Measurements from ENCODE around the gene GGTLC3.
"Not testable (repeated sequence)": the region's sequence is repeated elsewhere in the genome, so short reads cannot be mapped to it uniquely, and the experiment has no call there.

The GGTLC3 gene

DNA sequence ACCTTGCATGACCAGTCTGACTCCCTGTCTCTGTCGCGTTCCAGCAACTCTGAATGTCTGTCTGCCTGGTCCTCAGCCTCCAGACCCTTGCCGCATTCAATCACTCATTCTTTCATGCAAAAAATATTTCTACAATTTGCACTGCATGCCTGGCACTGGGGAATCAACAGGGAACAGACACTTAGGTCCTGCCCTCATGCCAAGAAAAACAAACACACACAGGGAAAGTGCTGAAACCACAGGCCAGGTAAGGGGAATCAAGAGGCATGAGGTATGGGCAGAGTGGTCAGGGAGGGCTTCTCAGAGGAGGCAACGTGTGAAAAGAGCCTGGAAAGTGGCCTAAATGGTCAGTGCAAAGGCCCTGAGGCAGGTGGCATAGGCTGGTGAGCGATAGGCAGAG is at the start of gene GGTLC3:
Gene GGTLC3, minus strand, starts transcription at position 101 of the 400 bp plus-strand sequence. CDS start 264 bp downstream, outside the sequence.
- DNase-seq (ENCODE audit: low spot score in 2 of 2); in situ Hi-C loops (cut with MboI; ENCODE audit: low sequenced_read_pairs); H3K36me3 ChIP-seq (replicated peaks); H3K9me3 ChIP-seq; H3K27me3 ChIP-seq (ENCODE audit: low read depth); H3K4me3 ChIP-seq; H3K4me1 ChIP-seq: not testable (repeated sequence)

- DNase-seq (ENCODE audit: low spot score in 2 of 2); in situ Hi-C loops (cut with MboI; ENCODE audit: low sequenced_read_pairs); H3K4me1 ChIP-seq; H3K27me3 ChIP-seq (ENCODE audit: low read depth); H3K4me3 ChIP-seq; H3K36me3 ChIP-seq (replicated peaks); H3K9me3 ChIP-seq: not testable (repeated sequence)
Measured at GRCh38 chr22:18560099-18560974, 42.4 kb upstream of the GGTLC3 start.

- H3K9me3 ChIP-seq; in situ Hi-C loops (cut with MboI; ENCODE audit: low sequenced_read_pairs); H3K36me3 ChIP-seq (replicated peaks); DNase-seq (ENCODE audit: low spot score in 2 of 2); H3K27me3 ChIP-seq (ENCODE audit: low read depth); H3K4me1 ChIP-seq; H3K4me3 ChIP-seq: not testable (repeated sequence)
Measured at GRCh38 chr22:18558939-18559338, 41.0 kb upstream of the GGTLC3 start.

DNA sequence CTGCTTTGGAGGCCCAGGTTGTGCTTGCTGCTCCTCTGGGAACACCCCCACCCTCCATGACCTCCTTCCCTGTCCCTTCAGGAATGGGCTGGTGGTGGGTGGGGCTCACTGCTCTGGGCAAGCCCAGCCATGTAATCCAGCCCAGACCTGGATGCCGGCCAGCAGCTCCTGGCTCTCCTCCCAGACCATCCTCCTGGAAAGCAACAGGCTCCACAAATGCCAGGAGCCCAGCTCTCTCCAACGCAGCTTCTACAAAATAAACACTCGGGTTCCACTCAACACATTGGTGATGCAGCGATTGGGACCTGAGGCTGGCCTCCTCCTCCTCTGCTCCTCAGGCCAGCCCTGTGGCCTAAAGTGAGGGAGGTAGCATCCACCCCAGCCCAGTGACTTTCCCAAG is 40.6 kb upstream of the GGTLC3 start:
- H3K9me3 ChIP-seq; DNase-seq (ENCODE audit: low spot score in 2 of 2); in situ Hi-C loops (cut with MboI; ENCODE audit: low sequenced_read_pairs); H3K4me3 ChIP-seq; H3K27me3 ChIP-seq (ENCODE audit: low read depth); H3K4me1 ChIP-seq; H3K36me3 ChIP-seq (replicated peaks): not testable (repeated sequence)

DNA sequence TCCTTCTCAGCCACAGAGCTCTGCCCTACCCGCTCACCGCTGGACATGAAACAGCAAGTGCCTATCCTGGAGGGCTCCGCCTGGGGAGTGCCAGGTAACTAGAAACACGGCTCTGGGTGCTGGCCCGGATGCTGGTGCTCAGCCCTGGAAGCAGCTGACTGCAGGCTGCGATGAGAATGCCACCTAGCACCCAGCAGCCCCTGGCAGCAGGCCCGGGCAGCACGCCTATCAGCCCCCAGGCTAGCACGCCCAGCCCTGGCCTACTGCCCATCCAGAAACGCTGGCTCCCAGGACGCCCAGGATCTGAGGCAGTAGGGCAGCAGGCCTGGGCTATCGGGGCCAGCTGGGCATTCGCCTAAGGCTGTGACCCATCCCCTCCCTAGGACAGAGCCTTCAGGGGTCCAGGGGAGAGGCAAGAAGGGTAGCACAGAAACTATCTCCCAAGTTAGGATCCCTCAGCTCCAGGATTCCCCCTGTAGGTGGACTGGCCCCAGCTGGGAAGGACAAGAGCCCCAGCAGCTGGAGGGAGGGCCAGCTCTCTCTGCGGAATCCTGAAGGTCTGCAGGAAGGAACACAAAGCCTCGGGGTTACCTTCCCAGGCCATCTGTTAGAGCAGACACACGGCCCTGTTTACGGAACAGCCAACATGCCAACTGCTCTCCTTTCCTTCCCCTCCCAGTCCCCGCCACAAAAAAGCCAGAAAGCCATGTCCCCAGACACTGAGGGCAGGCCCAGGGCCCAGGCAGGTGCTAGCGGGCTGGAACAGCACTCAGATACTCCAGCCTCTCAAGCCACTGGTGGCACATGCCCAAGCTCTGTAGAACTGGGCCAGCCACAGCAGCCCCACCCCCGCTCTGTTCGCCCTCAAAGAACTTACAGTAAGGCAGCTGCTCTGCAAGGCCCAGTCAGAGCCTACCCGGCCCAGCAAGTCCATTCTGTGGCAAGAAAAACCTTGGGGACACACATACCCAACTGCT is 36.6 kb upstream of the GGTLC3 start:
- H3K4me3 ChIP-seq; H3K27me3 ChIP-seq (ENCODE audit: low read depth); H3K9me3 ChIP-seq; DNase-seq (ENCODE audit: low spot score in 2 of 2); in situ Hi-C loops (cut with MboI; ENCODE audit: low sequenced_read_pairs); H3K4me1 ChIP-seq; H3K36me3 ChIP-seq (replicated peaks): not testable (repeated sequence)

DNA sequence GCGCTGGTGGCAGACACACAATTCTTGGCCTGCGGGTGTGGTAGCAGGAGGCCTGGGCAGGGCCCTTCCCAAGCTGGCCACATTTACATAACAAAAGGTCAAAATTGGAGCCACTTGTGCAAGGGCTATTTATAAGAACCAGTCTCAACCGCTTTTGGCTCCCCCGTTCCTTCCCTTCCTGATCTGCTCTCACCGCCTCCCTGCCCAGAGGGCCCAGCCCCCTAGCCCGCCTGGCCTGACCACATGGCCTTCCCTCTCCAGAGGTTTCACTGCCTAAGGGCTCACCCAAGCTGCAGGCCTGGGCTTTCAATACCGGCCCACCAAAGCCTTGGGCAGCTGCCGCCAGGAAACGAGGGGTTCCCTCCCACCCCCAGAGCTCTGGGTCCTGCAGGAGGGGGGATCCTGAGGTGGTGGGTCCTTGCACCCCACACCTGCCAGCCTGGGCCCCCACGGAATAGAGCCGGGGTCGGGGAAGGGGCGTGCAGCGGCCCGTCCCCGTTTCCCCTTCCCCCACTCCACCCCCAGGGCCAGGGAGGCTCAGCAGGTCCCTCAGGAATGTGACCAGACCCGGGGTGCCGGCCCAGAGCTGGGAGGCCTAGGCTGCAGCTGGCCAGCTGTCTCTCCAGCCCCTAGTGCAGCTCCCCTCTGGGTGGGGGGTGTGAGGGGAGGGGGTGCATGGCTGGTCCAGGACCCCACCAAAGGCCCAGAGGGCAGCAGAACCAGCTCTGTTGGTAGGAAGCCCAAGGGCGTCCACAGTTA is 35.1 kb upstream of the GGTLC3 start:
- H3K4me3 ChIP-seq; in situ Hi-C loops (cut with MboI; ENCODE audit: low sequenced_read_pairs): not testable (repeated sequence)

DNA sequence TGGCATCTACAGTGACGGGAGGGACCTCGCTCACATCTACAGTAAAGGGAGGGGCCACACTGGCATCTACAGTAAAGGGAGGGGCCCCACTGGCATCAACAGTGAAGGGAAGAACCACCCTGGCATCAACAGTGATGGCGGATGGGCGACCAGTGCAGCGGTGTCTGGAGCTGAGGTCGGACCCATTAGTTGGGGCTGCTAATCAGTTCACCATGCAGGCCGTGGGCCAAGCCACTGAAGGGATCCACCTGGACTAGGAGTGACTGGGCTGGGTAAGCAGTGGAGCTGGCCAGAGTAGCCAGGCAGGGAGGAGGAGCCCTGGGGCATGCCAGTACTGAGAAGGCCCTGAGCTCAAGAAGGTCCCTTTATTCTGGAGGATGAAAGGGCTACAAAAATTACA is 33.1 kb upstream of the GGTLC3 start:
- DNase-seq (ENCODE audit: low spot score in 2 of 2); H3K36me3 ChIP-seq (replicated peaks); H3K9me3 ChIP-seq; H3K27me3 ChIP-seq (ENCODE audit: low read depth); H3K4me1 ChIP-seq; H3K4me3 ChIP-seq; in situ Hi-C loops (cut with MboI; ENCODE audit: low sequenced_read_pairs): not testable (repeated sequence)

More for the DNA sequence above, 35.1 kb upstream of the GGTLC3 start:
- H3K27me3 ChIP-seq (ENCODE audit: low read depth); DNase-seq (ENCODE audit: low spot score in 2 of 2); H3K4me1 ChIP-seq; H3K36me3 ChIP-seq (replicated peaks); H3K9me3 ChIP-seq: not testable (repeated sequence)

GRCh38 chr22:18549458-18550179 is 31.7 kb upstream of the GGTLC3 start:
- peak in 1 of 2 experiments; percentile 1 for DNase-seq (ENCODE audit: low spot score in 2 of 2)
- H3K27me3 ChIP-seq (ENCODE audit: low read depth); H3K4me1 ChIP-seq; in situ Hi-C loops (cut with MboI; ENCODE audit: low sequenced_read_pairs); H3K36me3 ChIP-seq (replicated peaks); H3K4me3 ChIP-seq; H3K9me3 ChIP-seq: not testable (repeated sequence)

- H3K36me3 ChIP-seq (replicated peaks); H3K4me3 ChIP-seq; in situ Hi-C loops (cut with MboI; ENCODE audit: low sequenced_read_pairs); H3K9me3 ChIP-seq; H3K27me3 ChIP-seq (ENCODE audit: low read depth); H3K4me1 ChIP-seq; DNase-seq (ENCODE audit: low spot score in 2 of 2): not testable (repeated sequence)
Measured at GRCh38 chr22:18544615-18545014, 26.7 kb upstream of the GGTLC3 start.

DNA sequence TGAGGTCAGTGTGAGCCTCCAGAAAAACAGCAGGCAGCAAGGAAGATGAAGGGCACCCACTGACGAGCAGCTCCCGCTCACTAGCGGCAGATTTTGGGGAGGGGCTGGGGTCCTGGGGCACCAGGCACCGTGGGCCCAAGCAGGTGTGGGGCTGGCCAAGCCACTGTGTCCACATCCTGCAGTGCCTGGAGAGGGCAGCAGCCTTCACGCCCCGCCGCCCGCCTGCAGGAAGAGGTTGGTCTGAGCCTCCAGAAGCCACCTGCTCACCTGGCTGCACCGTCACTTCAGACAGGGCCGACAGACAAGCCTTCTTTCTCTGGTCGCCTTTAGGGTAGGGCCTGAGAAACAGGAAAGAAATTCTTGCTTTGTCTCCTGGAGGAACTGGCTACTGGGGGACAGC is 25.4 kb upstream of the GGTLC3 start:
- in situ Hi-C loops (cut with MboI; ENCODE audit: low sequenced_read_pairs); H3K4me1 ChIP-seq; H3K9me3 ChIP-seq; DNase-seq (ENCODE audit: low spot score in 2 of 2); H3K4me3 ChIP-seq; H3K27me3 ChIP-seq (ENCODE audit: low read depth); H3K36me3 ChIP-seq (replicated peaks): not testable (repeated sequence)

- H3K9me3 ChIP-seq; H3K4me1 ChIP-seq; H3K27me3 ChIP-seq (ENCODE audit: low read depth); H3K4me3 ChIP-seq; in situ Hi-C loops (cut with MboI; ENCODE audit: low sequenced_read_pairs); H3K36me3 ChIP-seq (replicated peaks); DNase-seq (ENCODE audit: low spot score in 2 of 2): not testable (repeated sequence)
Measured at GRCh38 chr22:18539994-18540393, 22.0 kb upstream of the GGTLC3 start.

DNA sequence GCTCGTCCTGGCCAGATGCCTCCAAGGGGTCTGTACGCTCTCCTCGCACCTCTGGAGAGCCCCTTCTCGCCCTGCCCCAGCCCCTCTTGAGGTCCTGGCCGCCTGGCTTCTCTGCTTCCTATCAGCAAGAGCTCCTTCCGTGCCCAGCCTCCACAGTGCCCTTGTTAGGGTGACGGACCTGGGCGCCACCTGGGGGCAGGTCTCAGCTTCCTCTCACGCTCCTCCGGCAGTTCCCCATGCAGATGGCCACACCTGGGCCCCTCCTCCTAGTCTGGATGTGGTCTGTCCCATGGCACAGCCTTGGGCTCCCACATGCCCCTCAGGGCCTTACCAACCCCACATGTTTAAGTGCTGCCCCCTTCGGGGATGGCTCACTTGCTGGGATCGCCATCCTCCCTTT is 16.4 kb upstream of the GGTLC3 start:
- in situ Hi-C loops (cut with MboI; ENCODE audit: low sequenced_read_pairs); H3K4me1 ChIP-seq; H3K27me3 ChIP-seq (ENCODE audit: low read depth); H3K36me3 ChIP-seq (replicated peaks); H3K4me3 ChIP-seq; H3K9me3 ChIP-seq; DNase-seq (ENCODE audit: low spot score in 2 of 2): not testable (repeated sequence)

DNA sequence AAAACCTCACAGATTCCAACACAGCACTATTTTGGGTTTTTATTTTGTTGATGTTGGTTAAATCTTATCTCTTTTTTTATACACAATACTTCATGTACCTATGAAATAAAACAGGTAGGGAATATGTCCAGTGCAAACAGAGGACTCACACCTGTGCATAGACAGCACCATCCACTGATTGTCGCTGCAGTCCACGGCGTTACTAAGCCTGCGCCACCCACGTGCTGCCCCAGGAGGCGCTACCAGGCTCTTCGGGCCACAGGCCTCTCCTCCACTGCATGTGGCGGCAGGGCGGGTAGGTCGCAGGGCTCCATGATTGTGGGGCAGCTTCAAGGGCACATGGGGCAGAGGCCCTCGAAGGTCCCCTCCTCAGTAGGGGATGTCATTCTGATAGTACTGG is 15.7 kb upstream of the GGTLC3 start:
- DNase-seq (ENCODE audit: low spot score in 2 of 2); H3K9me3 ChIP-seq; H3K27me3 ChIP-seq (ENCODE audit: low read depth); H3K4me3 ChIP-seq; H3K36me3 ChIP-seq (replicated peaks); in situ Hi-C loops (cut with MboI; ENCODE audit: low sequenced_read_pairs); H3K4me1 ChIP-seq: not testable (repeated sequence)

All from HAP-1 (cell line).